Mammary microvascular endothelial cell (primary cell): ENCODE results near the gene MAP9. TPM values are rescaled to one million over a fixed set of nuclear protein-coding genes. Genes with fewer than 3 reads are reported as not detected.

Experiments used
- total RNA-seq: library from RNA; depleted of rRNA; stranded (reverse); fragments of >200 nt; gene quantifications from 2 replicates; pipeline ENCODE4 v1.2.3, GENCODE V29; 2015

Gene MAP9
- total RNA-seq, result 0.07 and 0.30 TPM in 2 replicates

DNA sequence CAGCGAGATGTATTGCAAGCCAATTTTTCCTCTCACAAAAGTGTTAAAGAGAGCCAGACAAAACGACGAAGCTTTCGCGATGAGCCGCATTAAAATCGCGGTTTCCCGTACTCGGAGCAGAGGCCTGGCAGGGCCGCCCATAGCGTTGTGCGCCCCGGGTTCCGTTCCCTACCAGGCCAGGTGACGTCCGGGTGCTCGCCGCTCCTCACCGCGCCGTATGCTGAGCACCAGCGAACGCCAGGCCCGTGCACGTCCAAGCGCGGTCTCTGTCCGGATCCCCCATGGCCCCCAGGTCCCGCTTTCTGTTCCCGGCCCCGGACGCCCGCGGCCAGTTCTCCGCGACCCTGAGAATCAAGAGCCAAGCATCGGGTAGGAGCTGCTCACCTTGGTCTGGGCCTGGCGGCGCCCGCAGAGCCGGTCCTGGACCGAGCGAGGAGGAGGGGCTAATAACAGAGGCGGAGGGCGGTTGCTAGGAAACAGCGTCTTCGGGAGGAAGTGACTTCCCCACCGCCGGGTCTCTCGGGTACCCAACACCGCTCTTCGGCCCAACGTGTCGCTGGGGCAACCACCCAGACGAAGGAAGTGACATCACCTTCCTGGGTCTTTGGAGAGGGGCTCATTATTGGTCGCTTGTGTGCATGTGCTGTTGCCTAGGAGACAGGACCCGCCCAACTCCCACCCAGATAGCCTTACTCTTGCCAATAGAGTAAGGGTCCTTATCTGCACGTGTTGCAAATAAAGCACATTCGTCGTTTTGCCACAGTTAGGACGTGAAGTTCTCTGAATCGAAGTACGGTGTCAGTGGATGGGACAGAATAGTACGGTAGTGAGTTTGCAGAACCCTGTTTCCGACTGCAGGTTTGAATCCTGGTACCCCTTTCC, at the start of gene MAP9:
MAP9 (minus strand) TSS at position 579 of the 882 bp plus-strand sequence. CDS start 1,115 bp downstream, outside the sequence.

Other genes with a start within 250 kb of the MAP9 start
- not detected in 2 replicates for gene NPY2R, start 168.3 kb downstream of the MAP9 start, total RNA-seq